NOMO-1 (cell line): Measurements from ENCODE around the gene SYT13.
"Not testable (repeated sequence)": the region's sequence is repeated elsewhere in the genome, so short reads cannot be mapped to it uniquely, and the experiment has no call there.

Source experiments
- DNase-seq, 2 experiments: peaks; one replicate each; lab custom pipeline; 2025; ENCODE audit not compliant: unreplicated experiment in 2 of 2; lab: John Stamatoyannopoulos, UW

Gene SYT13

GRCh38 chr11:45250035-45250718, 36.0 kb downstream of the SYT13 start:
- no peak for DNase-seq

GRCh38 chr11:45249372-45249771, 36.8 kb downstream of the SYT13 start:
- DNase-seq: not testable (repeated sequence)

- no peak for DNase-seq
Measured at GRCh38 chr11:45248501-45249011, 37.6 kb downstream of the SYT13 start.

- DNase-seq: no peak
Measured at GRCh38 chr11:45247433-45247832, 38.7 kb downstream of the SYT13 start.

- no peak for DNase-seq
Measured at GRCh38 chr11:45246241-45246640, 39.9 kb downstream of the SYT13 start.

GRCh38 chr11:45245218-45246045, 40.7 kb downstream of the SYT13 start:
- no peak for DNase-seq

- no peak for DNase-seq
Measured at GRCh38 chr11:45243967-45244366, 42.2 kb downstream of the SYT13 start.

- no peak for DNase-seq
Measured at GRCh38 chr11:45239733-45240132, 46.4 kb downstream of the SYT13 start.

GRCh38 chr11:45238724-45239123, 47.4 kb downstream of the SYT13 start:
- DNase-seq: no peak

- no peak for DNase-seq
Measured at GRCh38 chr11:45237711-45238315, 48.3 kb downstream of the SYT13 start.

- DNase-seq: no peak
Measured at GRCh38 chr11:45234306-45235006, 51.7 kb downstream of the SYT13 start.

GRCh38 chr11:45233804-45234170, 52.4 kb downstream of the SYT13 start:
- no peak for DNase-seq

- peak; percentile 12 to 29 for DNase-seq
Measured at GRCh38 chr11:45233121-45233803, 52.9 kb downstream of the SYT13 start.

GRCh38 chr11:45232341-45233080, 53.6 kb downstream of the SYT13 start:
- no peak for DNase-seq

- no peak for DNase-seq
Measured at GRCh38 chr11:45229401-45230020, 56.6 kb downstream of the SYT13 start.

- DNase-seq: no peak
Measured at GRCh38 chr11:45227836-45228235, 58.3 kb downstream of the SYT13 start.

GRCh38 chr11:45226901-45227300, 59.2 kb downstream of the SYT13 start:
- no peak for DNase-seq

GRCh38 chr11:45225961-45226871, 59.9 kb downstream of the SYT13 start:
- no peak for DNase-seq
